GM18861 (cell line): Measurements from ENCODE around the gene GNAI3.

Experiments used
- ATAC-seq: cut with Tn5 transposase; IDR thresholded peaks from one replicate; pipeline ENCODE4 v1.9.1; 2021; ENCODE audit not compliant: unreplicated experiment

The GNAI3 gene

GRCh38 chr1:109548321-109549267 is at the start of gene GNAI3:
TSS of gene GNAI3 (plus strand) at chr1:109548615. CDS start at chr1:109548721, 106 bp downstream.
- ATAC-seq: peak; percentile 75

DNA sequence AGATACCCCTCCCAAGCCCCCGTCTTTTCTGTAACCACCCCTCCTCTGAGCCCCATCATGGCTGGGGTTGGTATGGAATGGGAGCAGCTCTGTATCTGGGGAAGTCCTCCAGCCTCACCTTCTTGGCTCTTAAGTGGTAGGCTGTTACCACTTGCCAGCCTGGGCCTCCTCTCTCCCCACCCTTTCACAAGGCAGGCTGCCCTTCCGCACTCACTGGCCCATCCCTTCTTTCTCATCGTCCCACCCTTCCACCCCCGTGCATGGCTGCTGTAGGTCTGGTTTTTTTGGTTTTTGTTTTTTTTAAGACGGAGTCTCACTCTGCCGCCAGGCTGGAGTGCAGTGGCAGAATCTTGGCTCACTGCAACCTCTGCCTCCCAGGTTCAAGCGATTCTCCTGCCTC is 49.3 kb upstream of the GNAI3 start:
- no peak for ATAC-seq

DNA sequence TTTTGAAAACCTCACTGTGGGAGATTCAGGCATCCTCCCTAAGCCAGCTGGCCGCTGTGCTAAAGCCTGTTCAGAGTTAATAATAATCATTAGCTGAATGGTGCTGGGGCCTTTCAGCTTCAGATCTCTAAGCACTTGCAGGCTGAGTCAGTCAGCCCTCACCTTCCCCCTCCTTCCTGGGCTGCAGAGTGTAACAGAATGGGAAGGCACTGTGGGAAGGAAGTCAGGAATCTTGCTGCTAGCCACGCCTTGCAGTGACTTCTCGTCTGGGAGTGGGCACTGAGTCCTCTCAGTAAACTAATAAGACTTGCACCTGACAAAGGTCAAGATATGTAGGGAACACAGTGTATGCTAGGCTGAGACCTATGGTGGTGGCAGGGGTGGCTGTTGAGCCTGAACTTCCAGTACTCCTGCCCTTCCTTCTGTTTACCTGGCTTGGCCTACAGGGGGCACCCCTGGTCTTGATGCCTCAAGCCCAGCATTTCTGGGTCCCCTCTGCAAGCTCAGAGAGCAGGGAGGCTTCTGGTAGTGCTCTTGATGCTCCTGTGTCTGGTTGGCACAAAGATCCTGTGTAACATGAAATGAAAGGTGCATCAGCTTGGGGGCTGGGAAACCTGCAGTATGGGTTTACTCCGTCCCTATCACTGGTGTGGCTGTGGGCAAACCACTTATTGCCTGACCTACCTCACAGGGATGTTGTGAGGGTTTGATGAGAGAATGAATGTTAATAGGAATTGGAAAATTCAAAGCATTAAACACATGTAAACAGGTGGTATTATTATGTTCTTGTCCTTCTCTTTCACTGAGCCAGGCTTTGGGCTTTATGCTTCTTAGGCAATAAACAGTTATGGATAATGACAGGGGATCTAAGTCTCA is 48.5 kb upstream of the GNAI3 start:
- no peak for ATAC-seq

GRCh38 chr1:109500941-109501381 is 47.5 kb upstream of the GNAI3 start:
- no peak for ATAC-seq

GRCh38 chr1:109501644-109502363 is 46.6 kb upstream of the GNAI3 start:
- no peak for ATAC-seq

DNA sequence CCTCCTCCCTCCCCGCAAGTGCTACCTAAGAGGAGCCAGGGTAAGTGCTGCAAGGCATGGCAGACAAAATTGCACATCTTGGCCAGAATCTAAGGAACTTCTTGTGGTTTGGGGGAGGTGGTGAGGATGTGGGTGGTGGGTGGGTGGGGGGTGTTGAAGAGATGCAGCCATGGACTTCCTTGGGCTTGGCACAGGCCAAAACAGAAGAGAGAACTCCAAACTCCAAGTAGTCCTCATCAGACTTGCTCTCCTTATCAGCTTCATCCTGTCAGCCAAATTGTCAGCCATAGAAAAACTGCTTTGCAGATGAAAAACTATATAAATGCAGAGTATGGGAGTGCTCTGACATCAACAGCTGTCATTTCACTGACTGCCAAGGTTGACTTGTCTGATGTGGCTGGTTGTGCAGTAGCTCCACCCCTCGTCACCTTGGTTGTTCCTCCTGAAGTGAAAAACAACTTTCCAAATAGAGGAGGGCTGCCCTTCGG is 46.0 kb upstream of the GNAI3 start:
- no peak for ATAC-seq

DNA sequence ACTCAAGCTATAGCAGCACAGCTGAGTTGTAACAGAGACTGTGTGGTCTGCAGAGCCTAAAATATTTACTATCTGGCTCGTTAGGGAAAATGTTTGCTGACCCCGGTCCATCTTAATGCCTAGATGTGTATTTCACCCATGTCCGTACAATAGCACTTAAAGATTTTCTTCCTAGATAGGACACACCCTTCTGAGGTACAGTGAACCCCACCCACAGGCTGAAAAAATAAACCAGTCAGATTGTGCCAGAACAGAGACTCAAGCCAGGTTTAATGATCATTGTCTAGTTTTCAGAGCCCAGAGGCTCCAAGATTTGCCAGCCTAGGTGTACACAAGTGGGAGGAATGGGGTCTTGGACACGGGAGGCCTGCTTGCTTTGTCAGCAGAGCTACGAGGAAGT is 44.5 kb upstream of the GNAI3 start:
- ATAC-seq: no peak

- ATAC-seq: no peak
Measured at GRCh38 chr1:109504974-109505373, 43.4 kb upstream of the GNAI3 start.

- no peak for ATAC-seq
Measured at GRCh38 chr1:109508001-109508872, 40.2 kb upstream of the GNAI3 start.

GRCh38 chr1:109508873-109509175 is 39.6 kb upstream of the GNAI3 start:
- ATAC-seq: no peak

GRCh38 chr1:109509176-109510134 is 39.0 kb upstream of the GNAI3 start, which contains the start of gene AMIGO1:
TSS of gene AMIGO1 (minus strand) at chr1:109509727. CDS start at chr1:109508912, 815 bp downstream.
- ATAC-seq: no peak

- ATAC-seq: no peak
Measured at GRCh38 chr1:109513110-109513710, 35.2 kb upstream of the GNAI3 start.

DNA sequence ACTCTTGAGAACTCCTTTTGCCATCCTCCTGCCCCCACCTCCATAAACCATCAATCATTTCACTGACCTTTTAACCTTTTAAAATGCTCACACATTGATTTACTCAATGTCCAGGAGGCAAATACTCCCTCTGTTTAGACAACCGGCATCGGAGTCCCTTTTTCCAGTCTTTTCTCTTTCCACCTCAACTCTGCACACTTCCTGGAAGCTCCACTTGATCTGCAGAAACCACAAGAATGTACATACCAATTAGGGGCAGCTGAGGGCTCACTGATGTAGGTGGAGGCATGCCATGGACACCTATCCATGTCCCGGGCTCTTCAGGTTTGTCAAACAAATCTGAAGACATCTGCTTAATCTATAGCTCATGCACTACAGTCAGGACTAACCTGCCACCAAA is 33.6 kb upstream of the GNAI3 start:
- no peak for ATAC-seq

DNA sequence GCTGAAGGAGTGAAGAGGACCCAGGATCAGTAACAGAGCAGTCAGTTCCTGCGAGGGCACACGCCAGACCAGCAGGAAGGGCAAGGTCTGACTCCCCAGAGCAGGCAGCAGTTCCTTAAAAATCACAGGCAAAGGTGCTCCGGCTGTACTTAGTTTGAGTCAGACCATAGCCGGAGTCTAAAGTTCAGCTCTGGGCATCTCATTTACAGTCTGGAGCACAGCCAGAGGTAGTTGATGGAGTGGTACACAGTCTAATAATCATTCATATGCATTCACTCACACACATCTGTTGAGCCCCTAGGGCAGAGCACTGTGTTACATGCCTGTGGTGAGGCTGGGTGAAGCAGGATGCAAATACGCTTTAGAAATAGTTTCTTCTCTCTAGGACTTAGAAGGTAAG is 31.5 kb upstream of the GNAI3 start:
- no peak for ATAC-seq

DNA sequence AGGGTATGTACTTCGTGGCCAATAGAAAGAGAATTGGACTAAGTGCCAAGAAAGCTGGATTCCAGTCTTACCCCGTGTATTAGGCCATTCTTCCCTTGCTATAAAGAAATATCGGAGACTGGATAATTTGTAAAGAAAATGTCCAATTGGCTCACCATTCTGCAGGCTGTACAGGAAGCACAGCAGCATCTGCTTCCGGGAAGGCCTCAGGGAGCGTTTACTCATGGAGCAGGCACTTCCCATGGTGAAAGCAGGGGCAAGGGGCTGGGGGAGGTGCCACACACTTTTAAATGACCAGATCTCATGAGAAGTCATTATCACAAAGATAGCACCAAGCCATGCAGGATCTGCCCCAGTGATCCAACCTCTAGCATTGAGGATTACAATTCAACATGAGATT is 31.1 kb upstream of the GNAI3 start:
- no peak for ATAC-seq

- no peak for ATAC-seq
Measured at GRCh38 chr1:109521002-109521951, 27.1 kb upstream of the GNAI3 start.

DNA sequence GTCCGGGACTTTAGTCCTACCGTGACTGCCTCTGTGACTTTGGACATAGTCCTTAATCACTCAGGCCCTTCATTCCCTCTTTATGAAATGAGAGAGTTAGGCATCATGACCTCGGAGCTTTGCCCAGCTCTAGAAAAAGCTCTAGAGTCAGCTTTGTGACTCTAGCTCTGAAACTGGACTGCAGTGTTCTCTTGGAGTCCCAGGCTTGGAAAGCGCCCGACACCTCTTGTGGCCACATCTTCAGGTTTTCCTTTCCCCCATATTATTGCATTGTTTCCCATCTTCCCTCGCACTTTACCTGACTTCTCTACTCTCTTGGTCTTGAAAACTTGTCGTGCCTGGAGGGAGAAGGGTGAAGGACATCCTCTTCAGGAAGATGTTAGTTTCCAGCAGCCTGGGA is 26.4 kb upstream of the GNAI3 start:
- ATAC-seq: no peak
